Measurements from ENCODE around the gene OR52B2. TPM values are rescaled to one million over a fixed set of nuclear protein-coding genes. Genes with fewer than 3 reads are reported as not detected.

The OR52B2 gene
- total RNA-seq, 1 experiment from 2014 or later = not detected

DNA sequence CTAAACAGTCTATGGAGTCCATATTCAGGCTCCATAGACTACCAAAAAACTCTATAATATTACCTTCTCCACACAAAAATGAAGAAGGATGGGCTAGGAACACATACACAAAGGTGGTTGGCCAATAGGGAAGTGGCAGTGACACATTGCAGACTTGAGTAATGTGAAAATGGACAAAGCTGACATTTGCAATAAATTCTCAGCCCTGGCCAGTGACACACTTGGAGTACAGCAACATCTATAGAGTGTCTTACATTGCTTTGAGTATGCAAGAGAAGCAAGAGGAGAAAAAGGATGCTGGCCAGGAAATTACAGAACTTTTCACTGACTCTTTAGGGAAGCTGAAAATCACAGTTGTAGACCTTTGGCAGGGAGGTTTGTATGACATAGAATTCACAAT is 21.6 kb upstream of the OR52B2 start:
- H3K36me3 ChIP-seq (ENCODE audit: insufficient read depth, low read length, poor library complexity, severe bottlenecking) = no peaks in the 10 kb centered on the region
- no peak for DNase-seq (ENCODE audit: low spot score)
- TF ChIP-seq CTCF (conservative IDR thresholded peaks at IDR 0.05; ENCODE audit: low read depth, low read length) = no peak
- no peak for TF ChIP-seq EZH2 (IDR thresholded peaks at IDR 0.05; ENCODE audit: borderline replicate concordance, low read depth, low read length, poor library complexity, severe bottlenecking)
- ChIA-PET CTCF (no interaction called here), POLR2A (ENCODE audit: low non-redundant PET) (no interaction called here)
- no peaks in the 10 kb centered on the region for H3K9me3 ChIP-seq (ENCODE audit: low read depth, low read length, poor library complexity, severe bottlenecking)
- BruUV-seq (replicated peaks) = no TSS peak
- no peak overlapping the region for H3K4me3 ChIP-seq (ENCODE audit: low read depth, low read length, poor library complexity, severe bottlenecking)
- intact Hi-C loops (cut with micrococcal nuclease; ENCODE audit: unreplicated experiment) = no loop called here
- no peak overlapping the region for H3K27ac ChIP-seq (ENCODE audit: low read depth, low read length, poor library complexity, severe bottlenecking)
- H3K4me1 ChIP-seq (ENCODE audit: insufficient read depth, low read length, poor library complexity, severe bottlenecking) = no peaks in the 10 kb centered on the region
- H3K27me3 ChIP-seq (replicated peaks; ENCODE audit: insufficient read depth, low read depth, low read length, poor library complexity) = no peaks in the 10 kb centered on the region

DNA sequence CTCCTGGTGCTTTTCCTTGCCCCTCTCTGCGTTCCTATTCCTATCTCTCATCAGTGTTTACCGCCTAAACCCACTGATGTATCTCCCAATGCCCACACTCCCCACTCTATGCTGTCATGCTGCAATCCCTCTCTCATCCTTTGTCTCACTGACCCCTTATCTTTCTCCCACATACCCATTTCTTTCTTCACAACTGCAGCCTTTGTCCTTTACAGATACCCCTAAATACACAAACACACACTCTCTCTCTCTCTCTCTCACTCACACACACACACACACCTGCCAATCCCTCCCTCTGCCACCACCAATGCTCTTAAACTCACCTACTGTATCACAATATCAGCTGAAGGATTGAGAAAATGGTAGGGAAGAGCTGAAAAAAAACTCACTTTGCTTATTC is 5.3 kb upstream of the OR52B2 start:
- no peak for DNase-seq (ENCODE audit: low spot score)
- POLR2A ChIA-PET (ENCODE audit: low non-redundant PET) = no interaction called here
- CTCF ChIA-PET = no interaction called here
- H3K27ac ChIP-seq (ENCODE audit: low read depth, low read length, poor library complexity, severe bottlenecking) = no peak overlapping the region
- intact Hi-C loops (cut with micrococcal nuclease; ENCODE audit: unreplicated experiment) = no loop called here
- peaks cover 6% of the 10 kb centered on the region for H3K27me3 ChIP-seq (replicated peaks; ENCODE audit: insufficient read depth, low read depth, low read length, poor library complexity)
- no peak overlapping the region for H3K4me3 ChIP-seq (ENCODE audit: low read depth, low read length, poor library complexity, severe bottlenecking)
- no peaks in the 10 kb centered on the region for H3K9me3 ChIP-seq (ENCODE audit: low read depth, low read length, poor library complexity, severe bottlenecking)
- no peaks in the 10 kb centered on the region for H3K4me1 ChIP-seq (ENCODE audit: insufficient read depth, low read length, poor library complexity, severe bottlenecking)
- no peak for TF ChIP-seq EZH2 (IDR thresholded peaks at IDR 0.05; ENCODE audit: borderline replicate concordance, low read depth, low read length, poor library complexity, severe bottlenecking)
- TF ChIP-seq CTCF (conservative IDR thresholded peaks at IDR 0.05; ENCODE audit: low read depth, low read length) = no peak
- no TSS peak for BruUV-seq (replicated peaks)
- no peaks in the 10 kb centered on the region for H3K36me3 ChIP-seq (ENCODE audit: insufficient read depth, low read length, poor library complexity, severe bottlenecking)

- H3K27me3 ChIP-seq (replicated peaks; ENCODE audit: insufficient read depth, low read depth, low read length, poor library complexity) = no peaks in the 10 kb centered on the region
- TF ChIP-seq CTCF (conservative IDR thresholded peaks at IDR 0.05; ENCODE audit: low read depth, low read length) (no peak), EZH2 (IDR thresholded peaks at IDR 0.05; ENCODE audit: borderline replicate concordance, low read depth, low read length, poor library complexity, severe bottlenecking) (no peak)
- H3K4me1 ChIP-seq (ENCODE audit: insufficient read depth, low read length, poor library complexity, severe bottlenecking) = no peaks in the 10 kb centered on the region
- CTCF ChIA-PET = no interaction called here
- peak; percentile 6 for DNase-seq (ENCODE audit: low spot score)
- BruUV-seq (replicated peaks) = no TSS peak
- no peaks in the 10 kb centered on the region for H3K36me3 ChIP-seq (ENCODE audit: insufficient read depth, low read length, poor library complexity, severe bottlenecking)
- no peak overlapping the region for H3K4me3 ChIP-seq (ENCODE audit: low read depth, low read length, poor library complexity, severe bottlenecking)
- intact Hi-C loops (cut with micrococcal nuclease; ENCODE audit: unreplicated experiment) = no loop called here
- no peaks in the 10 kb centered on the region for H3K9me3 ChIP-seq (ENCODE audit: low read depth, low read length, poor library complexity, severe bottlenecking)
- POLR2A ChIA-PET (ENCODE audit: low non-redundant PET) = no interaction called here
- no peak overlapping the region for H3K27ac ChIP-seq (ENCODE audit: low read depth, low read length, poor library complexity, severe bottlenecking)
These were observed 13.3 kb downstream of the OR52B2 start for GRCh38 chr11:6156628-6157359.

Measured in A673 (cell line).